DND-41 (cell line): ENCODE results near the gene KANSL1L.

Experiments
- EZH2 ChIP-seq: IDR thresholded peaks from 3 replicates; pipeline ENCODE4 v1.6.1; 2012; ENCODE audit warnings: borderline replicate concordance, low read depth, mild to moderate bottlenecking, moderate library complexity, low read length, inconsistent platforms; ENCODE audit not compliant: severe bottlenecking
- TF ChIP-seq, protein P1 (sequence below): IDR thresholded peaks from 2 replicates; pipeline ENCODE4 v1.5.1; 2012; ENCODE audit warnings: borderline replicate concordance, low read length, moderate library complexity, mild to moderate bottlenecking; ENCODE audit not compliant: poor library complexity, severe bottlenecking; ENCODE audit errors: extremely low read depth

DNA sequence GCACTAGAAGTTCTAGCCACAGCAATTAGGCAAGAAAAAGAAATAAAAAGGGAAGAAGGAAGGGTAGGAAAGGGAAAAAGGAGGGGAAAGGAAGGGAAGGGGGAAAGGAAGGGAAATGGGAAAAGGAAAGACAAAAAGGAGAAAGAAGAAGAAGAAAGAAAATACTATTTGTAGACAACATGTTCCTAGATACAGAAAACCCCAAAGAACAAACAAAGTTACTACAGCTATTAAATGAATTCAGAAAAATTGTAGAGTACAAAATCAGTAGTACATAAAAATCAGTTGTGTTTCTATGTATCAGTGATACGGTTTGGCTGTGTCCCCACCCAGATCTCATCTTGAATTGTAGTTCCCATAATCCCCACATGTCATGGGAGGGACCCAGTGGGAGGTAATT lies 116.5 kb downstream of the KANSL1L start:
- TF ChIP-seq, protein P1, sequence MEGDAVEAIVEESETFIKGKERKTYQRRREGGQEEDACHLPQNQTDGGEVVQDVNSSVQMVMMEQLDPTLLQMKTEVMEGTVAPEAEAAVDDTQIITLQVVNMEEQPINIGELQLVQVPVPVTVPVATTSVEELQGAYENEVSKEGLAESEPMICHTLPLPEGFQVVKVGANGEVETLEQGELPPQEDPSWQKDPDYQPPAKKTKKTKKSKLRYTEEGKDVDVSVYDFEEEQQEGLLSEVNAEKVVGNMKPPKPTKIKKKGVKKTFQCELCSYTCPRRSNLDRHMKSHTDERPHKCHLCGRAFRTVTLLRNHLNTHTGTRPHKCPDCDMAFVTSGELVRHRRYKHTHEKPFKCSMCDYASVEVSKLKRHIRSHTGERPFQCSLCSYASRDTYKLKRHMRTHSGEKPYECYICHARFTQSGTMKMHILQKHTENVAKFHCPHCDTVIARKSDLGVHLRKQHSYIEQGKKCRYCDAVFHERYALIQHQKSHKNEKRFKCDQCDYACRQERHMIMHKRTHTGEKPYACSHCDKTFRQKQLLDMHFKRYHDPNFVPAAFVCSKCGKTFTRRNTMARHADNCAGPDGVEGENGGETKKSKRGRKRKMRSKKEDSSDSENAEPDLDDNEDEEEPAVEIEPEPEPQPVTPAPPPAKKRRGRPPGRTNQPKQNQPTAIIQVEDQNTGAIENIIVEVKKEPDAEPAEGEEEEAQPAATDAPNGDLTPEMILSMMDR = no peak
- TF ChIP-seq EZH2 = no peak
